Naive thymus-derived CD4-positive, alpha-beta T cell (primary cell): Measurements from ENCODE around the gene TCF7. TPM values are rescaled to one million over a fixed set of nuclear protein-coding genes. Genes with fewer than 3 reads are reported as not detected.

ENCODE experiments used
- ATAC-seq: fragments of 150-1000 bp; cut with Tn5 transposase; 2 replicates; pipeline ENCODE4 v1.10.0; 2021; ENCODE audit warnings: mild to moderate bottlenecking, moderate library complexity
- CTCF ChIA-PET: fragments of 350-600 bp; sonication (Branson Sonifier 250); formaldehyde crosslinking; loops from one replicate; lab custom pipeline; 2021; ENCODE audit warnings: antibody characterized with exemption; lab: Charles Lee
- POLR2A ChIA-PET: fragments of 350-600 bp; sonication (Branson Sonifier 250); formaldehyde crosslinking; loops from one replicate; lab custom pipeline; 2021; ENCODE audit warnings: antibody characterized with exemption, inconsistent platforms; lab: Charles Lee
- DNase-seq, 9 donors: peaks; one replicate each; pipeline versions ENCODE4 v3.0.0 to v3.0.0-alpha.2; 2020 to 2022; ENCODE audit warnings: mixed read lengths in 1 of 9
- H3K27ac ChIP-seq: one replicate; pipeline ENCODE4 v1.7.0; 2013; ENCODE audit warnings: mild to moderate bottlenecking, low read depth, low read length, moderate library complexity
- H3K27me3 ChIP-seq, 2 donors: one replicate each; pipeline ENCODE4 v1.7.0; 2013; ENCODE audit warnings: low read length in 2 of 2, mild to moderate bottlenecking in 2 of 2, moderate library complexity in 2 of 2; ENCODE audit not compliant: control insufficient read depth in 2 of 2, insufficient read depth in 2 of 2
- H3K36me3 ChIP-seq, 3 experiments: 1 replicate in 2 of 3; 2 replicates in 1 of 3; pipeline ENCODE4 v1.7.0; 2013; ENCODE audit warnings: low read length in 3 of 3, mild to moderate bottlenecking in 3 of 3, moderate library complexity in 1 of 3; ENCODE audit not compliant: insufficient read depth in 3 of 3, control insufficient read depth in 2 of 3
- H3K4me1 ChIP-seq, 2 donors: one replicate each; pipeline ENCODE4 v1.7.0; 2013; ENCODE audit warnings: low read length in 2 of 2, mild to moderate bottlenecking in 2 of 2, moderate library complexity in 1 of 2; ENCODE audit not compliant: control insufficient read depth in 2 of 2, insufficient read depth in 2 of 2
- H3K4me3 ChIP-seq: 2 replicates; pipeline ENCODE4 v1.7.0; 2013; ENCODE audit warnings: mild to moderate bottlenecking, low read length
- H3K9me3 ChIP-seq, 3 experiments: 1 replicate in 2 of 3; 2 replicates in 1 of 3; pipeline ENCODE4 v1.7.0; 2013; ENCODE audit warnings: low read length in 3 of 3; ENCODE audit not compliant: control insufficient read depth in 2 of 3
- H3K27ac Mint-ChIP-seq, 9 donors: one replicate each; pipeline ENCODE4 v1.8.0; 2020 to 2022; ENCODE audit warnings: mixed read lengths in 9 of 9, mild to moderate bottlenecking in 8 of 9, moderate library complexity in 5 of 9, inconsistent platforms in 2 of 9
- H3K27me3 Mint-ChIP-seq, 5 donors: one replicate each; pipeline ENCODE4 v1.8.0; 2021 to 2022; ENCODE audit warnings: mixed read lengths in 5 of 5, mild to moderate bottlenecking in 1 of 5
- H3K36me3 Mint-ChIP-seq, 5 donors: one replicate each; pipeline ENCODE4 v1.8.0; 2020 to 2022; ENCODE audit warnings: mixed read lengths in 5 of 5, mild to moderate bottlenecking in 3 of 5, inconsistent platforms in 1 of 5
- H3K4me1 Mint-ChIP-seq, 7 donors: one replicate each; pipeline ENCODE4 v1.8.0; 2020 to 2022; ENCODE audit warnings: mixed read lengths in 7 of 7, mild to moderate bottlenecking in 3 of 7, inconsistent platforms in 1 of 7
- H3K4me3 Mint-ChIP-seq, 10 donors: one replicate each; pipeline ENCODE4 v1.8.0; 2020 to 2022; ENCODE audit warnings: mild to moderate bottlenecking in 10 of 10, mixed read lengths in 10 of 10, moderate library complexity in 6 of 10, inconsistent platforms in 2 of 10
- H3K9me3 Mint-ChIP-seq, 11 donors: one replicate each; pipeline ENCODE4 v1.8.0; 2020 to 2022; ENCODE audit warnings: mixed read lengths in 11 of 11, mild to moderate bottlenecking in 4 of 11, inconsistent platforms in 1 of 11, moderate library complexity in 1 of 11
- intact Hi-C, 2 donors: fragments of 100-400 bp; cut with micrococcal nuclease; formaldehyde crosslinking; loops; one replicate each; pipeline ENCODE4 v1.15.1; 2023
- polyA plus RNA-seq, 2 donors: library from polyadenylated mRNA; unstranded; fragments of 300-500 nt; fragmentation: Illumina TruSeq; gene quantifications; one replicate each; pipeline ENCODE4 v1.2.3, GENCODE V29; 2021
- total RNA-seq, 6 experiments: library from RNA in 5 of 6; stranded (reverse) in 5 of 6; gene quantifications; 1 replicate in 5 of 6; 2 replicates in 1 of 6; pipeline ENCODE4 v1.2.3 and lab custom pipeline; 2021 to 2026

Gene TCF7
- total and polyA plus RNA-seq, 7 experiments from 2014 or later, result 203 to 1,066 (median 560) TPM

GRCh38 chr5:134130239-134130945 lies 15.9 kb downstream of the TCF7 start:
- intact Hi-C loops, result no loop called here
- Mint-ChIP-seq H3K36me3 (peaks cover 12 to 81% (median 55%) of the 10 kb centered on the region in 5 donors), H3K27ac (peak overlapping the region; percentile 90 to 99 (median 98)), H3K9me3 (peaks cover 0 to 2% (median 0%) of the 10 kb centered on the region in 11 donors), H3K27me3 (no peaks in the 10 kb centered on the region), H3K4me3 (peak overlapping the region; percentile 93 to 100 (median 98)), H3K4me1 (peaks cover 48 to 100% (median 91%) of the 10 kb centered on the region in 7 donors)
- Histone ChIP-seq H3K27ac (peak overlapping the region; percentile 97), H3K4me3 (peak overlapping the region; percentile 86), H3K36me3 (peaks cover 10 to 84% (median 32%) of the 10 kb centered on the region in 3 experiments), H3K27me3 (no peaks in the 10 kb centered on the region), H3K9me3 (no peaks in the 10 kb centered on the region), H3K4me1 (peaks cover 81 to 98% of the 10 kb centered on the region in 2 donors)
- ATAC-seq (no peak), DNase-seq (no peak)
- ChIA-PET CTCF (interaction anchor here (0.6 to 28.5 kb wide), 9 partner anchors 9 to 93 kb away, joined by 3 to 394 read pairs (median 5); partner anchors contain the start of gene TCF7), POLR2A (interaction anchor here (1.2 to 48.2 kb wide), 5 partner anchors 46 to 95 kb away, joined by 5 to 1333 read pairs (median 11); partner anchors contain the start of genes PPP2CA and SKP1)

- no peak for ATAC-seq
- H3K27ac Mint-ChIP-seq, result peak overlapping the region; percentile 90 to 99 (median 98)
- peaks cover 0 to 2% (median 0%) of the 10 kb centered on the region in 5 donors for H3K27me3 Mint-ChIP-seq
- Histone ChIP-seq H3K4me1 (peaks cover 83 to 98% of the 10 kb centered on the region in 2 donors), H3K27me3 (no peaks in the 10 kb centered on the region), H3K9me3 (no peaks in the 10 kb centered on the region), H3K36me3 (peaks cover 11 to 86% (median 40%) of the 10 kb centered on the region in 3 experiments), H3K27ac (peak overlapping the region; percentile 97), H3K4me3 (peak overlapping the region; percentile 86)
- H3K4me3 Mint-ChIP-seq, result peak overlapping the region; percentile 93 to 100 (median 98)
- peak in 1 of 9 donors; percentile 45 for DNase-seq
- intact Hi-C loops, result no loop called here
- H3K36me3 Mint-ChIP-seq, result peaks cover 18 to 81% (median 57%) of the 10 kb centered on the region in 5 donors
- CTCF ChIA-PET, result interaction anchor here (12.9 to 28.5 kb wide), 2 partner anchors 14 to 89 kb away, joined by 116 to 394 read pairs; partner anchors contain the start of gene TCF7
- POLR2A ChIA-PET, result interaction anchor here (3.3 to 48.2 kb wide), 2 partner anchors 59 to 85 kb away, joined by 12 to 1333 read pairs; no protein-coding TSS in a partner anchor
- H3K9me3 Mint-ChIP-seq, result peaks cover 0 to 2% (median 0%) of the 10 kb centered on the region in 11 donors
- peaks cover 53 to 100% (median 90%) of the 10 kb centered on the region in 7 donors for H3K4me1 Mint-ChIP-seq
These were observed 16.7 kb downstream of the TCF7 start for GRCh38 chr5:134131165-134131564.

- Mint-ChIP-seq H3K9me3 (peaks cover 0 to 3% (median 0%) of the 10 kb centered on the region in 11 donors), H3K27ac (peak overlapping the region; percentile 90 to 99 (median 98)), H3K4me3 (peak overlapping the region; percentile 93 to 100 (median 98)), H3K4me1 (peaks cover 53 to 100% (median 90%) of the 10 kb centered on the region in 7 donors), H3K27me3 (peaks cover 0 to 2% (median 0%) of the 10 kb centered on the region in 5 donors), H3K36me3 (peaks cover 18 to 77% (median 54%) of the 10 kb centered on the region in 5 donors)
- intact Hi-C loops, result loop anchor here (1.0 kb wide), 6 partner anchors 7 to 44 kb away; partner anchors contain the start of gene TCF7 (in 2 of the 2)
- H3K9me3 ChIP-seq, result no peaks in the 10 kb centered on the region
- ChIA-PET CTCF (interaction anchor here (0.6 to 28.5 kb wide), 5 partner anchors 14 to 455 kb away, joined by 3 to 394 read pairs (median 5); partner anchors contain the start of gene TCF7), POLR2A (interaction anchor here (0.6 to 48.2 kb wide), 4 partner anchors 59 to 163 kb away, joined by 3 to 1333 read pairs (median 17); partner anchors contain the start of gene C5orf15)
- H3K27ac ChIP-seq, result peak overlapping the region; percentile 97
- DNase-seq, result no peak
- H3K36me3 ChIP-seq, result peaks cover 17 to 90% (median 46%) of the 10 kb centered on the region in 3 experiments
- ATAC-seq, result no peak
- H3K4me1 ChIP-seq, result peaks cover 87 to 98% of the 10 kb centered on the region in 2 donors
- H3K4me3 ChIP-seq, result peak overlapping the region; percentile 86
- H3K27me3 ChIP-seq, result no peaks in the 10 kb centered on the region
These were observed 17.3 kb downstream of the TCF7 start for GRCh38 chr5:134131578-134132350.

- H3K36me3 Mint-ChIP-seq, result peaks cover 18 to 69% (median 54%) of the 10 kb centered on the region in 5 donors
- peak overlapping the region; percentile 86 for H3K4me3 ChIP-seq
- intact Hi-C loops, result loop anchor here (1.0 kb wide), 6 partner anchors 8 to 45 kb away; partner anchors contain the start of gene TCF7 (in 2 of the 2)
These were observed 18.1 kb downstream of the TCF7 start for GRCh38 chr5:134132372-134133187.

GRCh38 chr5:134133188-134133994 lies 18.9 kb downstream of the TCF7 start:
- peak overlapping the region; percentile 86 for H3K4me3 ChIP-seq
- peak overlapping the region; percentile 90 to 99 (median 98) for H3K27ac Mint-ChIP-seq

More at GRCh38 chr5:134132372-134133187, 18.1 kb downstream of the TCF7 start:
- DNase-seq (peak; percentile 52 to 94 (median 87)), ATAC-seq (peak; percentile 87)
- Histone ChIP-seq H3K27ac (peak overlapping the region; percentile 97), H3K27me3 (no peaks in the 10 kb centered on the region), H3K9me3 (no peaks in the 10 kb centered on the region), H3K4me1 (peaks cover 93 to 97% of the 10 kb centered on the region in 2 donors), H3K36me3 (peaks cover 16 to 88% (median 51%) of the 10 kb centered on the region in 3 experiments)
- POLR2A ChIA-PET, result interaction anchor here (1.4 to 48.2 kb wide), 3 partner anchors 56 to 86 kb away, joined by 3 to 1333 read pairs (median 22); no protein-coding TSS in a partner anchor
- peaks cover 0 to 2% (median 0%) of the 10 kb centered on the region in 5 donors for H3K27me3 Mint-ChIP-seq
- H3K27ac Mint-ChIP-seq, result peak overlapping the region; percentile 90 to 99 (median 98)
- peak overlapping the region; percentile 93 to 100 (median 98) for H3K4me3 Mint-ChIP-seq
- H3K4me1 Mint-ChIP-seq, result peaks cover 57 to 100% (median 90%) of the 10 kb centered on the region in 7 donors
- peaks cover 0 to 3% (median 0%) of the 10 kb centered on the region in 11 donors for H3K9me3 Mint-ChIP-seq
- CTCF ChIA-PET, result interaction anchor here (0.6 to 28.5 kb wide), 5 partner anchors 13 to 455 kb away, joined by 3 to 394 read pairs (median 5); partner anchors contain the start of gene TCF7

More at GRCh38 chr5:134133188-134133994, 18.9 kb downstream of the TCF7 start:
- no peaks in the 10 kb centered on the region for H3K27me3 ChIP-seq
- DNase-seq, result peak in 1 of 9 donors; percentile 20
- ATAC-seq, result no peak
- peak overlapping the region; percentile 97 for H3K27ac ChIP-seq
- POLR2A ChIA-PET, result interaction anchor here (1.4 to 48.2 kb wide), 4 partner anchors 43 to 87 kb away, joined by 3 to 1333 read pairs (median 14); partner anchors contain the start of gene SKP1
- peaks cover 15 to 88% (median 52%) of the 10 kb centered on the region in 3 experiments for H3K36me3 ChIP-seq
- H3K9me3 ChIP-seq, result no peaks in the 10 kb centered on the region
- peaks cover 0 to 3% (median 0%) of the 10 kb centered on the region in 11 donors for H3K9me3 Mint-ChIP-seq
- CTCF ChIA-PET, result interaction anchor here (1.0 to 28.5 kb wide), 5 partner anchors 12 to 103 kb away, joined by 3 to 394 read pairs (median 116); partner anchors contain the start of gene TCF7
- H3K4me1 Mint-ChIP-seq, result peaks cover 57 to 99% (median 90%) of the 10 kb centered on the region in 7 donors
- H3K36me3 Mint-ChIP-seq, result peaks cover 18 to 65% (median 48%) of the 10 kb centered on the region in 5 donors
- peaks cover 95 to 97% of the 10 kb centered on the region in 2 donors for H3K4me1 ChIP-seq
- intact Hi-C loops, result no loop called here
- peaks cover 0 to 2% (median 0%) of the 10 kb centered on the region in 5 donors for H3K27me3 Mint-ChIP-seq
- peak overlapping the region; percentile 93 to 100 (median 98) for H3K4me3 Mint-ChIP-seq
